IPS-NIHi7 (cell line): ENCODE results near the gene ALDH1A3.

ENCODE experiments used
- DNase-seq: peaks from one replicate; pipeline ENCODE4 v3.0.0; 2012; ENCODE audit warnings: mixed read lengths; ENCODE audit errors: extremely low spot score

The ALDH1A3 gene

DNA sequence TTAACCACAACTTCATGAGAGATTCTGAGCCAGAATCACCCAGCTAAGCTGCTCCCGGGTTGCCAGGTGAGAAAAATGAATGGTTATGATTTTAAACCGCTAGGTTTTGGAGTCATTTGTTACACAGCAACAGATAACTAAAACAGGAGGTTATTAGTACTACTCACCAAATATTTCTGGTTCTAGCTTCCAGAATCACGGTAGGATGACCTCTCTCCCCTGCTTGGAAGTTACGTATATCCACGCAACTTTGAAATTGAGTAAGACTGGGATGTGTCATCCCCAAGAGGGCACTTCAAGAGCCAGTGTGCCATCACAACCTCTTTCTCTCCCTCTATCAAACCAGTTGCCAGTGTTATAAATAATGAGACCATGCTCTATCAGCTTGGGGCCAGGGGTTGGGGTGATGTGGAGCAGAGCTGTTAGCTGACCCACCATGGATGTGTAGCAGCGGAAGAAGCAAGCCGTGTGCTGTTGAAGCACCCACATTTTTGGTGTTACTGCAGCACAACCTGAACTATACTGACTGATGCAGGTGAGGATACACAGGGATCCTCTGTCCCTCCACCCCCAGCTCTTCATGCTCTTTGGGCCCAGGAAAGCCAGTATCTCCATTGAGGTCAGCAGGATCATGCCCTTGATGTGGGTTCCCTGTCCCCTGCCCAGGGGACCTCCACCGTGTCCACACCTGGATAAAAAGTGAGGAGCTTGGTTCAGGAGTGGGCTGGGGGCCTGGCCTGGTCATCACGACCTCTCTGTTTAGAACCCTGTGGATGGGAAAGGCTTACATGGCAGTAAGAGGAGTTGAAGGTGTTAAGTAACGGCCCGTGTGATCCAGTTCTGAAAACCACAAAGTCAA lies 19.4 kb upstream of the ALDH1A3 start:
- no peak for DNase-seq

GRCh38 chr15:100860829-100861510 lies 18.7 kb upstream of the ALDH1A3 start:
- no peak for DNase-seq

GRCh38 chr15:100861511-100861991 lies 18.1 kb upstream of the ALDH1A3 start:
- no peak for DNase-seq

GRCh38 chr15:100862162-100862561 lies 17.5 kb upstream of the ALDH1A3 start:
- DNase-seq: no peak

DNA sequence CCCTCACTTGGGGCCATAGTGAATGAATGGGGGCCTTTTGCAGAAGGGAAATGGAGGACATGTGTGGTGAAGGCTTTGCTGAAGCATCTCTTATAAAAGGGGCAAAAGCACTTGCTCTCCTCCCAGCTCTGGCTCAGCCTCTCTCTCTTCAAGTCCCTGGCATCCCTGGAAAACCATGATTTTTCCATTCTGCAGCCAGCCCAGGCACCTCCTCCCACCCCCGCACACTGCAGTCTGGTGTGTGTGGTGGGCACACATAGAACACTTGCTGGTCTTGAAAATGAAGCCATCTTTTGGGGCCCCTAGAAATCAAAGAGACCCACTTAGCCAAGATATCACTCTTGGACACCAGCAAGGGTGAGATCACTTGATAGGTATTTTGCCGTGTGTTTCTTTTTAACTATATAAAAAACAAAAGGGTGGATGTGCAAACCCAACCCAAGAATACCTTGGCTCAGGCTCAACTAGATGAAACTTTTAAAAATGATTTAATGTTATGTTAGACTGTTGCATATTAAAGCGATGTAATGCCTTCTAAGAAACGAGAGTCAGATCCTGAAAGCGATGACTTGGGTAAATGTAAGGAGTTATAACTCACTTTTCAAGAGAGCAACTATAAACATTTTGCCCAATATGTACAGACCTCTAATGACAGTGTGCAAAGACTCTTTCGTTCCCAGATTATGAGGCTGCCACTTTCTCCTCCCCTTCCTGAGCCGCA lies 16.4 kb upstream of the ALDH1A3 start:
- no peak for DNase-seq

DNA sequence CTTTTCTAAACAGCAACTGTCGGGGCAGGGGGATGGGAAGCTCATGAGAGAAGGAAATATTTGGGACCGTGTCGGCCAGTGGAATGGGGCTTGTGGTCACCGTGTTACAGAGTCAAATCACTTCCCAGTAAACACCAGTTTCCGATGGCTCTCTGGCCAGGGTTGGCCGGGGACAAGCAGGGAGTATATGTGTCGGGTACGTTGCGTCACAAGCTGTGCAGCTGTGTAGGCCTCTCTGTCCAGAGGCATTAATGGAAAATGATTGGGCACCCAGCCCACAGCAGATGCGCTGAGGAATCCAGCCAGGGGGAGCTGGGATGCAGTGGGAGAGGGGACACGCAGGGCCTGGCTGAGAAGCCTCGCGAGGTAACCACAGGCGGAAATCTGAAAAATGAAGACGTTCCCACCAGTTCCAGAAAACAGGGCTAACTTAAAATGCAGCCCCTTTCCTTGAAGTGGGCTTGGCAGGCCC lies 15.8 kb upstream of the ALDH1A3 start:
- no peak for DNase-seq

GRCh38 chr15:100866386-100867330 lies 13.0 kb upstream of the ALDH1A3 start:
- no peak for DNase-seq

DNA sequence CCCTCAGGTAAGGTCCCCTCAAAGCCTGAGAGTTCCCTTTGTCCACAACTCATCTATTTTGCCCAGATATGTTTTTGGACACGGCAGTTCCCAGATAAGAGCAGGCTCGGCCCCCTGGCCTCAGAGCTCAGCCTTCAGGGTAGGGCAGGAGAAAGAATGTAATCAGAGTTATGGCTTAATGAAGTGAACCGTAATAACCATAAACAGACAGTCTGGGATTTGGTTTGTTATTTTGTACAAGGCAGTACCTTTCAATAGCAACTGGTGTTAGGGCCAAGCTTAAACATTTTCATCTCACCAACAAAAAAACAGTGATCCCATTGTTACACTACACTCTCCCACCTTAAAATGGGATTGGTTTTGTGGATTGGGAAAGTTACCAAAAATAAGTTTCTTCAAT lies 12.2 kb upstream of the ALDH1A3 start:
- no peak for DNase-seq

DNA sequence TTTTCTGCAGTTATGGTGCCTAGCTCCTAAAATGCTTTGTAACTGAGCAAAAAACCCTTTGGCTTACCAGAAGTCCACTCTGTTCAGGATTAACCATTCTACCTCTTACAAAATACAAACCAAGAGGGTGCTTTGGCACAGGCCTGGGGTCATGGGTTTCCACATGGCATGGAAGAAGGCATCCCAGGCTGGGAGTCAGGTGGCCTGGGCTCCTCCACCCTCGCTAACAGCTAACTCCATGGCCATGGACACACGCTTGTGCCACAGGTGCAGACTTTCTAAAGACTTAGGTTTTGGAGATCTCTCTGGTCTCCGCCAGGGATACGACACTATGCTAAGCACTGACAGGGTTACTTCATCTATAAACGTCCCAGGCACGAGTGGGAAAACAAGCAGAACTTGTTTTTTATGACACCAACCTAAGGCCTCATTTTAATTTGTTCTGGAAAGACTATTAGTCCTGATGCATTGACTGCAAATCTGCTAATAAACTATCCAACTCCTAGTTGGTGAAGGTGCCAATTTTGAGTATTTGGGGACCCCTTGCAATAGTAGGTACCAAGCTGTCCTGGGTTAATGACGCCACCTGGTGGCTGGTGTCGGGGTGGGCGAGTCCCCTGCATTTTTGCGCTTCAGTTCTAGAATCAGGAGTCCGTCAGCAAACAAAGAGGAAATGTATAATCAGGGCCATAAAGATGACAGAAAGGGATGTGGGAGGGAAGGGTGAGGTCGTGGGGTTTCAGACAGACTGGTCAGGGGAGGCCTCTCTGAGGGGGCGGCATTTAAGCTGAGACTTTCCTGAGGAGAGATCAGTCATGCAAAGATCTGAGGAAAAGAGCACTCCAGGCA lies 10.3 kb upstream of the ALDH1A3 start:
- peak; percentile 67 for DNase-seq

DNA sequence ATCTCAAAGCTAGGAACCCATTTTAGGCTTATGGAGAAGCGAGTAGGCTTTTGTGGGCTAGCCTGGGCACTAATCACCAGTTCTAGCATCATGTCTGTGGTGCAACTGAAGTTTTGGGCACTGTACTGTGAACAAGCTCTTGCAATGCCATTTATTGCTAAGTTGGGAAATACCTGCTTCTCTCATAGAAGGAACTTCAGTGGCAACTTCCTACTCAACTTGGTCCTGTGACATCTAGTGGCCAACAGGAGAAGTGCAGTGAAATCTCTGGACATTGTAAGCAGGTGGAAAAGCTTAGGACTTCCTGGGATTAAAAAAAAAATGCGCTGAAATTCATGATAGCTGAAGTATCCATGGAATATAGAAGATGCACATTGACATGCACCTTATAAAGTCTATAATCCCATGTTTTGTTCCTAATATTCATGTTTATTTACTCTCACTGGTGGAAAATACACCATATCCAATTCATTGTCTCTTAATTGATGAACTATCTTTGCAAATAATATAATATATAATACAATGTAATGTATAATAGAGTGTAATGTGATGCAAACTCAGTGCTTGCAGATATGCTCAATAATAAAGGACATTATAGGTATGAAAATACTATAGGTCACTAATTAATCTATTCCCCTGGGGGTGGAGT lies 6.5 kb upstream of the ALDH1A3 start:
- peak; percentile 76 for DNase-seq

DNA sequence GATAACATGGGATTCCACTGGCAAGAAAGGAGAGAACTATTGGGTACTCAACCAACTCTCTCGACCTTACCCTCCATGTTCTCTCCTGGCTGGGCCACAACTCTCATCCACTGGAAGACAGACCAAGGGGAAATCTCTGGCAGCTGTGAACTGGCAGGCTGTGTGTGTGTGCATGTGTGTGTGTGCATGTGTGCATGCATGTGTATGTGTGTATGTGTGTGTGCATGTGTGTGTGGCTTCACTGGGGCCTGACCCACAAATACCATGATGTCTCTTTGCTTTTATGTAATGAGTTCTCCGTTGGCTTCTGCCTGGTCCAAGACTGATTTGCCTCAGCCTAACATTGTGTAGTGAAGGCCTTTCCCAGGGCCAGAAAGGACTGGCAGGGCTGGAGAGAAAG lies 4.1 kb upstream of the ALDH1A3 start:
- DNase-seq: no peak

DNA sequence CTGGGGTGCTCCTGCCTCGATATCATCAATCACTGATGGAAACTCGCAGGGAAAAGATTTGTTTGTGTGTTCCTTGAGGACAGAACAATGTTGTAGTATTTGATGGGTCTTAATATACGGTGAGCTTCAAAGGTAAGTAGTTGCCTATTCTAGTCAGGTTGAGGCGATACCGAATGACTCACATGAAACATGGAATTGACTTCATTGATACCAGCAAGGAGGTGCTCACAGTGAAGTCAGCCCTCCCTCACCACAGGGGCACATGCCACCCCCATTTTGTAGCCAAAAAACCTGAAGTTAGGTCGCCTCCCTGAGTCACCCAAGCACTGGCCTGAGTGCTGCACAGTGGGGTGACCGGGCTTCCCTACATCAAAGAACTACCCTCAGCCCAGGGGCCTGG lies 3.7 kb upstream of the ALDH1A3 start:
- DNase-seq: no peak

GRCh38 chr15:100877551-100877950 lies 2.1 kb upstream of the ALDH1A3 start:
- no peak for DNase-seq

DNA sequence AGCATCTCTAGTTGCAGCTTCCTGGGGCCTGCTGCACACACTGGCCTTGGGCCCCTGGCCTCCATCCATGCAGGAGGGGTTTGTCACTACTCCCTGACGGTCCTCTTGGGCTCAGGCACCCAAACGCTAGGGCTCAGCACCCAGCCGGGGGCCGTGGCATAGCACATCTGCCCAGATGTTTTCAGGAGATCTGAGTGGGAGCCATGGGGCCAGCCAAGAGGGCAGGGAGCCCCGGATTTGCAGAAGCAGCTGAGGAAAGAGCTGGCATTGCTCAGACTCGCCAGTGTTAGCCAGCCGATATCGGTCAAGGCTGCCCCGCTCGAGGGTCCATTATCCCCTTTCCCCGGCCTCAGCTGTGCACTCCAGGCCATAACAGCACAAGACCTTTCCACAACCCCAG lies 1.5 kb upstream of the ALDH1A3 start:
- DNase-seq: no peak

GRCh38 chr15:100878648-100879047 lies 983 bp upstream of the ALDH1A3 start:
- peak; percentile 43 for DNase-seq

- peak; percentile 43 for DNase-seq
Measured at GRCh38 chr15:100879061-100879463, 569 bp upstream of the ALDH1A3 start.

GRCh38 chr15:100880139-100880896 lies 687 bp downstream of the ALDH1A3 start:
- peak; percentile 58 for DNase-seq

DNA sequence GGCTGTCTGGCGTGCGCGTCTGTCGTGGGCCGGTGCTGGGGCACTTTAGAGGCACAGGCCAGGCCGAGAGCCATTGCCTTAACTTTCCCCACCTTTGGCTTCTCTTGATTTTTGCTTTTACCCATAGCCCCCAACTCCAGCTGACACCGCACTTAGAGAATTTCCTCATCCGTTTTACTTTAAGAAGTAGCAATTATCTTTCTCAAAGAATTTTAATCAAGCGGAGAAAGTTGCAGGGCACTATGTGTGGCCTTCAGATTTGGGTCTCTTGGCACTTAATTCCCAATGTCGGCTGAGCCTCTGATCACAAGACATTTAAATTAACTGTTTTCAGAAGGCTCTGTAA lies 1.2 kb downstream of the ALDH1A3 start:
- DNase-seq: no peak
